GM19099 (cell line): ENCODE results near the gene PRKN.

ENCODE experiments used
- POLR2A ChIP-seq: IDR thresholded peaks from 3 replicates; pipeline ENCODE4 v1.6.1; 2011; ENCODE audit warnings: low read depth; ENCODE audit not compliant: insufficient read length; ENCODE audit errors: extremely low read depth

PRKN gene

DNA sequence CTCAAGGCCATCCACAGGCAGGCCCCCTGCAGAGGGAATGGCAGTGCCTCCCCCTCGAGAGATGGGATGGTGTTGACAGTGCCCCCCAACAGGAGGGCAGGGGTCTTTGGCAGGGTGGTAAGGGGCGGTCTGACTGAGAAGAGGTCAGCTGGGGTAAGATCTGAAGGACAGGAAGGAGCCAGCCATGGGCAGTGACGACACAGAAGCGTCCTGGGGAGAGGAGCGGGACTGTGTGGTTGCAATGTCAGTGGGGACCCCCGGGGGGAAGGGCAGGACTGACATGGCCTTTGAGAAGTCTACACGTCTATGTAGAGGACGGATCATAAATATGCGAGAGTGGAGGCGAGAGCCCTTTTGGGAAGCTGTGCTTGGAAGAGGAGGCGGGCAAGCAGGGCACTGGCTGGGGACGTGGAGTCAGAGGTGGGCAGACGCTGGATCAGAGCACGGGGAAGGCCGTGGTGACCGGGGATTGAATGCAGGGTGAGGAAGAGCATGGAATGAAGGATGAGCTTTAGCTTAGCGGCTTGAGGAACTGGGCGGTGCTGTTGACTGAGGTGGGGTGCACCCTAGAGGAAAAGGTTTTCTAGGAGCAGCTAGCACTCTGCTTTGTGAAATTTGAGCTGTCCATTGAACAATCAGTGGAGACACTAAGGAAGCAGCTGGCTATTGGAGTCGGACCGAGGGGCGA lies 1371.3 kb downstream of the PRKN start:
- no peak for TF ChIP-seq POLR2A

DNA sequence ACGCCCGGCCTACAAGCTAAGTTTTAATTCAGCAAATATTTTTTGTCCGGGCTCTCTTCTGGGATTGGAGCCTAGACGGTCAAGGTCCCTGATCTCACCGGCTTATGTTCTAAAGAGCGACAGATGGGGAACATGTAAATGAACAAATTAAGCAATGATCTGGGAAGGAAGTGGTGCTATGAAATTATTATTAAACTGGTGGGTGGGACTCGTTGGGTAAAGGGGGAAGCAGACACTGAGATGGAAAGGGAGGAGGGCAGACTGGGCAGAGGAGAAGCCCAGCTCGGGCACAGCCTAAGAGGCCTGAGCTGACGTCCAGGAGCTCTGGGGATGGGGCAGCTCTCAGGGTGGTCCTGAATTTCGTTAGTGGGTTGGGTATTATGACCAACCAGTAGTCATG lies 1371.9 kb downstream of the PRKN start:
- TF ChIP-seq POLR2A: no peak

DNA sequence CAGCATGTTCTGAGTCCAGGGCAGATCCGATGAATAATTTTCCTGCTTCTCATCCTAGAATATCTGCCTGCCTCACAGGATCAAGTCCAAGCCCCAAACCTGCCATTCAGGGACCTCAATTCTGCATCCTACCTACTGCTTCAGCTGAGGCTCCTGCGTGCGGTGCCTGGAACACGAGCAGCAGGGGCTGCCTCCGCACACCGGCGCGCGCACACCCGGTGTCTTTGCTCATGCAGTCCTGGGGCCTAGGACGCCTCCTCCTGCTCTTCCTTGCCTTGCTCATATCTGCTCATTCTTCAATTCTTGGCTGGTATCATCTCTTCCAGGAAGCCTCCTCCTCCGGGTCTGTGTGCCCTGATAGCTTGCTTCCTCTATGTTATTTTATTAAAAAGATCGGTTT lies 1372.6 kb downstream of the PRKN start:
- TF ChIP-seq POLR2A: no peak

DNA sequence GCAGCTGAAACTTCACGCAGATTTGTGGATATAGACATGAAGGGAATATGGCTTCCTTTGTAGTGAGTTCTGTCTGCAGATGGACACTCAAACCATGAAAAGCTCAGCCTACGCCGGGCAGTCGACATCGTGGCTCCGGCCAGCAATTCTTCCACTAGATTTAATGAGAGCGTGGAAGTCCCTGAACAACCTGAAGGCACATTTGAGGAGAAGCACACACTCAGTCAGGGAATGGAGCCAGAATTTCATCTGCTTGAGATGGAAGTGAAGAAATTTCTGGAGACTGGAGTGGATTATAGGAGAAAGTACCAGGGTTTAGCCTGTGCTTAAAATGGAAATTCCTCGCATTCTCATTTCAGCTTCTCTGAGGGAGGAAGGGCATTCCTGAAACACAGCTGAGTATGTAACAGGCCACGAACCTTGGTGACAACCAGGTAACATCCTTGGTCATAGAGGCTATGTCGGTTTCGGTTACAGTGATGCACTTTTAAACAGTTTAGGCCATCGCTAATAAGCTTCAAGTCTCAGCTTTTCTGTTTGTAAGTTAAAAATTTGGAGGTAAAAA lies 1373.2 kb downstream of the PRKN start:
- TF ChIP-seq POLR2A: no peak

DNA sequence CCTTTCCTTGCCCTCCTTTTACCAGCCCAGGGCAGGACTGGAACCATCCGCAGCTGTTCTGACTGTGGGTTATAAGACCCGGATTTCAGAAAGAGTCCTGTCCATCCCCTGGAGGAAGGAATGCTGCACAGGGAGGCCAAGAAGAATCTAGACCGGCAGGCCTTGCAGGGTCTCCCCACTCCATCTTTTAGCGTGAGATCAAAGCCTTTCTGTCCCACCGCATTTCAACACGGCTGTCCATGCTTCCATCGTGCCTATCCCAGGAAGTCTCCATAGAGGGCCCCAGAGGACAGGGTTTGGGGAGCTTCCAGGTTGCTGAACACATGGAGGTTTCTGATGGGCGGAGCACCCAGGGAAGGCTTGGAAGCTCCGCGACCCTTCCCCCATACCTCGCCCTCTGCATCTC lies 1374.4 kb downstream of the PRKN start:
- no peak for TF ChIP-seq POLR2A

DNA sequence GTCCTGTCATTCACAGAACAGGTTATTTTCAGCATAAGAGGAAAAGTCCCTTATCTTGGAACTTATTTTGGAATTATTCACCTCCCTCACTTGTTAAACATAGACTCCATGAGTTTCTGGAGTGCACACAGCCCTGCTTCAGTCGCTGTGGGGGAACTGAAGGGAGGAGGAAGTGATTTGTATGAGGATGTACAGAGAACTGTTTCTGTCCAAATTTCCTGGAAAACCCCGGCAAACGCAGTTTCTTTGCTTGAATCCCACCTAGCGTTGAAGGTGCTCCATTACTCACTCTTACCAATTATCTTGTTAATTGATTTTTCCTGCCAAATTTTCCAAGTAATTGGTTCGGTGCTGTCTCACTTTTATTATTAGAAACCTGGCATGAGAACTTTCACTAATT lies 1375.7 kb downstream of the PRKN start:
- TF ChIP-seq POLR2A: no peak

DNA sequence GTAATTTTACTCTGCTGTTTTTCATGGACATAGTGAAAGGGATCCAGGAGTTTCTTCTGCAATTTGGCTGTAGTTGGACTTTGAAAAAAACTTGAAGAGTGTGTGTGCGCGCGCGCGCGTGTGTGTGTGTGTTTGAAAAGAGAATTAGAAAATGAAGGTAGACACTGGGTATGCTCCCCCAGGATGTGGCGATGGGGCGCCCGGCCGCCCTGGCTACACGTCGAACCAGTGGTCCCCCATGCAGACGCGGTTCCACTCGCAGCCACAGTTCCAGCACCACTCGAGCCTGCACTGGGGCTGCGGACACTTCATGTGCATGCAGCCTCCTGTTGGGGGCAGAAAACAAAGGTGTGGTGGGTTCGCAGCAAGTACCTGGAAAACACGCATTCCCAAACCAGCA lies 1377.7 kb downstream of the PRKN start:
- TF ChIP-seq POLR2A: no peak

DNA sequence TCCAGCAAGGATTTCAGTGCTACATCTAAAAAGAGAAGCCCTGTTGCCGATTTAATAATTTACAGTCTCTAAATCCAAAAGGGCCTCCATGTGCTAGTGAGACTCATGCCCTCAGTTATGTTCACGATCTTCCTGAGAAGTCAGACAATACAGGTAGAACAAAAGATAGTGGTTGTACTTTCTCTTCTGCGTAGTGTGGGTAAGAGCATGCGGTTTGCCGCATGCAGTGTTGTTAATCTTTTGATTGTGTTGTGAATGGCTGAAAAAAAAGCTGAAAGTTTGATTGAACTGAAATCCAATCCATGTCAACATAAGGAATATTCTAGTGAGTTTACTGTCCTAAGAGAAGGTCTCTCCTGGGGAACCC lies 1379.0 kb downstream of the PRKN start:
- no peak for TF ChIP-seq POLR2A

DNA sequence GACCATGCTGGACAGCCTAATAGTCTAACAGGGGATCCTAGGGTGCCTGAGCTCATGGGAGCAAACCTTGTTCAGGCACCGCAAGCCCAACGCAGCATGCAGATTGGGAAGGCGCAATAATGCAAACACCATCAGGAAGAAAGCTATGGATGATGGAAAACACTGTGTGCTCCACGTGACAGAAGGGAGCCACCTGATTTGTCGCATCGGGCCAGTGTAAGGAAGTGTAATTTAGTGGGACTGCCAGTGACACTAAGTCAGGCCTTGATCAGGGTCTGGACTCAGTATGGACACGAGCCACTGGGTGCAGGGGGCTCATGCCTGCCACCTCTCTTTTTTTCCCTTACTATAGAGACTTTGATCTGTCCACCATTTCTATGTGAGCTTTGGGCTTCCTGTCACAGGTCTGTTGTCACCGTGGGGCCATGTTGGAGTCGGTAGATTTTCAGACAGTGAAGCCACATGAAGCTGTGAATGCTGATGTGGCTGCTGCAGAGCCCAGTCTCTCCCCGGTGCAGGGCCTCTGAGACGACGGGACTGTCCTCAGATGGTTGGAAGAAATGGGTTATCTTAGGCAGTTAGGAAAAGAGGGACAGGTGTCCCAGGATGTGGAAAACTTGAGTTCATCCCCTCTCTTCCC lies 1379.5 kb downstream of the PRKN start:
- TF ChIP-seq POLR2A: no peak

DNA sequence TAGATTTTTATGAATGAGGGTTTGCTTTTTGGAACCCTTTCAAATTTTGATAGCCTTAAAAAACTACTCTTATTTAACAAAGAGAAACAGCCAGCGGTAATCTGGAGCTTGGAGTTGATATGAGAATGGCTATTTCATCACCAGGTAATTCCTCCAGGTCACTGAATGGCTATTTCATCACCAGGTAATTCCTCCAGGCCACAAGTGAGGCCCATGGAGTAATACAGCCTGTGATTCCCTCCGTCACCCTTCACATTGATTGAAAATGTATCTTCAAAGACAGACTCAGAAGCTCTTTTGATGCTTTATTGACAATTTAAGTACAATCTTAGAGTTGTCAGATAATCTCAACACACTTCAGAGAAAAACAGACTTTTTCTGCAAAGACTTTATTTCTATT lies 1380.4 kb downstream of the PRKN start:
- TF ChIP-seq POLR2A: no peak

DNA sequence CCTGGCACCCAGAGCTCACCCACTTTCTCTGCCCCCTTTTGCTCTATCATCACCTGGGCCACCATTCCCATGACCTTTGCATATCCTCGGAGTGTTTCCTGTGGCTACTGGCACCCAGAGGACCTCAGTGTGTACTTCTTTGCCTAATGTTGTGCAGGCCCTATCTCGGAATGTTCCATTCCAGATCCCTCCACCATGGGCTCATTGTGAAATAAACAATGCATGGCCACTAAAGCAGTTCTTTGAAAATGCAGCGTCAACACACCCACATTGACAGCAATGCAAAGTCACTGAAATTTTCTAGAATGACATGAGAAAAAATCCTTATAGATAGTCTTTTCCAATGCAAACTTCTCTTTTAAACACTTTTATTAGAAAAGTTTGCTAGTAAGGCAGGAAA lies 1380.8 kb downstream of the PRKN start:
- no peak for TF ChIP-seq POLR2A

DNA sequence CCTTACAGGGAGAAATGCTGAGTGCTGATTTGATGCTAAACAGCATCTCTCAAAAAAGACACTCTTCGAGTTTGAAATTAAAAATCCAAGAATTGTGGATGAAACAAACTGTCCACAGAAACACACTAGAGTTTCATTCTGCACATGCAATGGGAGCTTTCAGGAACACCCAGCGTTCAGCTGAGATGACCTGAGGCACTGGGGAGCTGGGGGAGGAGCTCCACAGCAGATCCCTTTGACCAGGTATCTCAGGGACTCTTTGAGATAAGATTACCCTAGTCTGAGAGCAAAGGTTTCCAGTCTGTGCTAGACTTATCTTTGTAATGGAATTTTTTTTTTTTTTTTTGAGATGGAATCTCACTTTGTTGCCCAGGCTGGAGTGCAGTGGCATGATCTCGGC lies 1382.9 kb downstream of the PRKN start:
- no peak for TF ChIP-seq POLR2A

DNA sequence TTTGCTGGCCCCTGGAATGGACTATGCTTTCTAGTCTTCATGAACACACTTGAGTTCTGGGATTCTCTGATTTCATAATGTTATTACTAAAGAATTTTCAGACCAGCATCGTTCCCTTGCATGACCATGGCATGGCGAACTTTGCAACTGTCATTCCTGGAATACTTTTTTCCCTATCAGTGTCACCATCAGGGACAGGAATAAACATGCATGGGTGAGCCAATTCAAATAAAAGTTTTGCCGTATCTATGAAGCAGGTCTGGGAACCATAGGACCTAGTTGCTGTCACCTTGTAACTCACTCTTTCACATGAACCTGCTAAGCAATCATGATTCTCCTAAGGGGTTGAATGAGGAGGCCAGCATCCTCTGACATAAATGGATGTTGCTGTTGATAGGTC lies 1385.5 kb downstream of the PRKN start:
- no peak for TF ChIP-seq POLR2A

DNA sequence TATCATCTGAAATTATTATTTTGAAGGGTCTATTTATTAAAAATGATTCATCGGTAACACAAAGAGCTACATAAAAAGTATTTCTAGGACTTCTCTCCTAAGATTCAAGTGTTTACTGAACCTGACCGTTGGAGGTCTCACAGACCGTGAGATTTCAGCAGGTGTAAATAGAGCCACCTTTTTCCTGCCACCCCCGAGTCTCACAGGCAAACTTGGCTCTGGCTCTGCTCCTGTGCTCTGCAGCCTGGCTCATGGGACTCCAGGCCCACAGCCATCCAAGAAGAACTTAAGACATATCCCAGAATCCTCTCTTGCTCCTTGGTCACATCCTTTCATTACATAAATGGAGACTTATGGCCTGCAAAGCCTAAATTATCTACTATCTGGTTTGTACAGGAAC lies 1385.9 kb downstream of the PRKN start:
- TF ChIP-seq POLR2A: no peak

DNA sequence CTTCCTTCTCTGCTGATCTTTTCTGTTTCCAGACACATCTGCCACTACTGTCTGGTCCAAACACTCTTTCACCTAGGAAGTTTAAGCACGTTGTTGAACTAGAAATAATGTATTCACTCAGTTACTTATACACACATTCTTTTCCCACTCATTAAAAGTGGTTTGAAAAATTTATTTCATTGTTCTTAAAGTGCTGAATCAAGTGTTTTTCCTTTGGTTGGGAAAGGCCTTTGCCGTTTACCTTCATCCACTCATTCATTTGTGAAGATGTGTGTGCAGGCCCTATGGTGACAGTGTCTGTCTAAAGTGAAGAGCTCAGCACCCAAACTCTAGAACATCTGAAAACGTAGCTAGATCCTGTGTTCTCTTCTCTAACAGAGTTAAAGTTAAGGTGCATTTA lies 1389.6 kb downstream of the PRKN start:
- TF ChIP-seq POLR2A: no peak

DNA sequence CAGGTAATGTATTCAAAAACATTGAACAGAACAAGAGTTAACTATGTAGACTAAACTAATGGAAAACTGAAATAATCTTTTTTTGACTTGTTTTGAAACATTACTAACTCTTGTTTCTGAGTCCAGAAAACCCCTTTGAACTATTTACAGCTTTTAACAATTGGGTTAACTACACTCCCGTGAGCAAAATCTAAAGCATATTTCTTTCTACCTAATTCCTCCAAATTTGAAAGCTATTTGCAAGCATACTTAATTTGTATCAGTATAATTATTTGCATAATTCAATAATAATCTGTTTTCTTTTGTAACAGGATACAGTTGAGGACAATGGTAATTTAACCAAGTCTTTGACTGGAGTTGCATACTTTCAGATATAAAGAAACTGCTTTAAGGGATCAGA lies 1391.1 kb downstream of the PRKN start:
- TF ChIP-seq POLR2A: no peak
